PC-9 (cell line): ENCODE measurements around the gene CEP120. TPM values are rescaled to one million over a fixed set of nuclear protein-coding genes. Genes with fewer than 3 reads are reported as not detected.
A peak's percentile ranks its signal among the peaks of the same experiment; 100 is the strongest.
"Not testable (repeated sequence)": the region's sequence is repeated elsewhere in the genome, so short reads cannot be mapped to it uniquely, and the experiment has no call there.

Experiments used
- BruUV-seq: library from RNA; stranded (reverse); fragments of 400-500 nt; replicated peaks from 2 replicates; lab custom pipeline; 2021; lab: Mats Ljungman, UMichigan
- CTCF ChIA-PET: fragments of 300-600 bp; sonication (Branson Sonifier 250); formaldehyde crosslinking; loops from one replicate; lab custom pipeline; 2022; ENCODE audit warnings: antibody characterized with exemption; lab: Charles Lee
- POLR2A ChIA-PET: fragments of 300-600 bp; sonication (Branson Sonifier 250); formaldehyde crosslinking; loops from one replicate; lab custom pipeline; 2022; ENCODE audit warnings: antibody characterized with exemption; ENCODE audit not compliant: unreplicated experiment; lab: Charles Lee
- DNase-seq, 2 experiments: peaks; one replicate each; pipeline versions ENCODE4 v3.0.0 to v3.0.0-alpha.2; 2015 to 2022; ENCODE audit warnings: mixed read lengths in 1 of 2
- H2AFZ ChIP-seq: fragments of 200-600 bp; sonication (generic); 2 replicates; pipeline ENCODE4 v1.8.1; 2017; ENCODE audit warnings: antibody characterized with exemption
- H3F3A ChIP-seq: fragments of 200-600 bp; sonication (generic); 2 replicates; pipeline ENCODE4 v1.8.1; 2017; ENCODE audit warnings: antibody characterized with exemption, mild to moderate bottlenecking, low read depth; ENCODE audit not compliant: insufficient read depth
- H3K27ac ChIP-seq: fragments of 200-600 bp; sonication (generic); 2 replicates; pipeline ENCODE4 v1.6.1; 2016; ENCODE audit warnings: mixed run types
- H3K27me3 ChIP-seq: fragments of 200-600 bp; sonication (generic); 2 replicates; pipeline ENCODE4 v1.6.1; 2016; ENCODE audit warnings: low read depth, mixed run types; ENCODE audit not compliant: insufficient read depth
- H3K36me3 ChIP-seq: fragments of 200-600 bp; sonication (generic); 2 replicates; pipeline ENCODE4 v1.6.1; 2016; ENCODE audit warnings: low read depth, mixed run types
- H3K4me1 ChIP-seq: fragments of 200-600 bp; sonication (generic); replicated peaks from 2 replicates; pipeline ENCODE4 v1.6.1; 2016; ENCODE audit warnings: mixed run types; ENCODE audit not compliant: insufficient read depth
- H3K4me2 ChIP-seq: fragments of 200-600 bp; sonication (generic); 2 replicates; pipeline ENCODE4 v1.6.1; 2017; ENCODE audit warnings: mixed run types
- H3K4me3 ChIP-seq: fragments of 200-600 bp; sonication (generic); 2 replicates; pipeline ENCODE4 v1.6.1; 2016; ENCODE audit warnings: mixed run types
- H3K79me2 ChIP-seq: fragments of 200-600 bp; sonication (generic); 2 replicates; pipeline ENCODE4 v1.6.1; 2017; ENCODE audit warnings: low read depth, mixed run types
- H3K9me2 ChIP-seq: fragments of 200-600 bp; sonication (generic); 2 replicates; pipeline ENCODE4 v1.8.1; 2017; ENCODE audit warnings: mild to moderate bottlenecking; ENCODE audit not compliant: insufficient read depth
- H3K9me3 ChIP-seq: fragments of 200-600 bp; sonication (generic); 2 replicates; pipeline ENCODE4 v1.8.1; 2016; ENCODE audit warnings: low read depth; ENCODE audit not compliant: insufficient read depth
- H4K20me1 ChIP-seq: fragments of 200-600 bp; sonication (generic); 2 replicates; pipeline ENCODE4 v1.8.1; 2017; ENCODE audit not compliant: insufficient read depth
- CTCF ChIP-seq: fragments of 200-600 bp; sonication (generic); conservative IDR thresholded peaks from 2 replicates; pipeline ENCODE4 v1.6.1; 2017; ENCODE audit warnings: mixed run types, antibody characterized with exemption, mild to moderate bottlenecking, moderate library complexity
- EZH2 ChIP-seq: fragments of 200-600 bp; sonication (generic); IDR thresholded peaks from 2 replicates; pipeline ENCODE4 v1.8.0; 2017; ENCODE audit warnings: antibody characterized with exemption, low read depth
- intact Hi-C: fragments of 100-400 bp; cut with micrococcal nuclease; formaldehyde crosslinking; loops from one replicate; pipeline ENCODE4 v1.10.0; 2022; ENCODE audit not compliant: unreplicated experiment
- total RNA-seq: library from RNA; stranded (reverse); gene quantifications from 2 replicates; pipeline ENCODE4 v1.2.3, GENCODE V29; 2021

The CEP120 gene
- total RNA-seq, 1 experiment from 2014 or later: 24.5 TPM

- intact Hi-C loops: no loop called here
- Histone ChIP-seq H3K79me2 (no peaks in the 10 kb centered on the region), H3F3A (no peaks in the 10 kb centered on the region), H3K4me3 (no peak overlapping the region), H3K9me2 (no peaks in the 10 kb centered on the region), H3K36me3 (0 out of 2 replicates have a peak, but pooled peaks cover under 1% of the 10 kb centered on the region), H3K4me2 (no peak overlapping the region), H3K9me3 (peaks cover 3% of the 10 kb centered on the region; the same call in 1 of the 2 replicates), H2AFZ (no peak overlapping the region), H3K27me3 (no peaks in the 10 kb centered on the region), H3K27ac (no peak overlapping the region), H4K20me1 (no peaks in the 10 kb centered on the region), H3K4me1 (no peaks in the 10 kb centered on the region)
- no peak for TF ChIP-seq CTCF
- no peak for TF ChIP-seq EZH2
- ChIA-PET CTCF (no interaction called here), POLR2A (no interaction called here)
- no TSS peak for BruUV-seq
- DNase-seq: no peak
Observed at GRCh38 chr5:123351240-123351639, 72.0 kb downstream of the CEP120 start.

GRCh38 chr5:123350742-123351141, 72.5 kb downstream of the CEP120 start:
- no peak overlapping the region for H3K4me2 ChIP-seq
- H3K4me1 ChIP-seq: no peaks in the 10 kb centered on the region
- no peaks in the 10 kb centered on the region for H4K20me1 ChIP-seq
- no peak overlapping the region for H2AFZ ChIP-seq
- no peak for TF ChIP-seq EZH2
- no peaks in the 10 kb centered on the region for H3K27me3 ChIP-seq
- no peak for DNase-seq
- intact Hi-C loops: no loop called here
- CTCF ChIA-PET: no interaction called here
- no peak overlapping the region for H3K4me3 ChIP-seq
- no peaks in the 10 kb centered on the region for H3K36me3 ChIP-seq
- H3K79me2 ChIP-seq: no peaks in the 10 kb centered on the region
- no peaks in the 10 kb centered on the region for H3K9me2 ChIP-seq
- H3F3A ChIP-seq: no peaks in the 10 kb centered on the region
- POLR2A ChIA-PET: no interaction called here
- no TSS peak for BruUV-seq
- no peaks in the 10 kb centered on the region; the same call in 1 of the 2 replicates for H3K9me3 ChIP-seq
- H3K27ac ChIP-seq: no peak overlapping the region

- H3K4me3 ChIP-seq: no peak overlapping the region
- no peak overlapping the region for H3K27ac ChIP-seq
- no peaks in the 10 kb centered on the region for H3K79me2 ChIP-seq
- H3K36me3 ChIP-seq: no peaks in the 10 kb centered on the region
- no peaks in the 10 kb centered on the region for H3K9me2 ChIP-seq
- no peak overlapping the region for H3K4me2 ChIP-seq
- no peaks in the 10 kb centered on the region for H3K4me1 ChIP-seq
- no peaks in the 10 kb centered on the region for H4K20me1 ChIP-seq
- TF ChIP-seq EZH2: no peak
- TF ChIP-seq CTCF: peak; percentile 70
- H2AFZ ChIP-seq: no peak overlapping the region
- DNase-seq: peak in 1 of 2 experiments; percentile 3
- no peaks in the 10 kb centered on the region for H3K27me3 ChIP-seq
- CTCF ChIA-PET: no interaction called here
- no peaks in the 10 kb centered on the region for H3F3A ChIP-seq
- POLR2A ChIA-PET: no interaction called here
- BruUV-seq: no TSS peak
- H3K9me3 ChIP-seq: no peaks in the 10 kb centered on the region
- intact Hi-C loops: no loop called here
Observed at GRCh38 chr5:123344816-123345426, 78.3 kb downstream of the CEP120 start.

- intact Hi-C loops: no loop called here
- no peaks in the 10 kb centered on the region for H3K36me3 ChIP-seq
- H3K9me2 ChIP-seq: no peaks in the 10 kb centered on the region
- H3K4me1 ChIP-seq: no peaks in the 10 kb centered on the region
- no peak for DNase-seq
- H3K27me3 ChIP-seq: no peaks in the 10 kb centered on the region
- ChIA-PET POLR2A (no interaction called here), CTCF (no interaction called here)
- no peak overlapping the region for H3K4me3 ChIP-seq
- no TSS peak for BruUV-seq
- no peak overlapping the region for H3K27ac ChIP-seq
- no peaks in the 10 kb centered on the region for H3F3A ChIP-seq
- H2AFZ ChIP-seq: no peak overlapping the region
- H3K79me2 ChIP-seq: no peaks in the 10 kb centered on the region
- H3K4me2 ChIP-seq: no peak overlapping the region
- H4K20me1 ChIP-seq: no peaks in the 10 kb centered on the region
- TF ChIP-seq EZH2: no peak
- no peak for TF ChIP-seq CTCF
- H3K9me3 ChIP-seq: no peaks in the 10 kb centered on the region
Observed at GRCh38 chr5:123340928-123341327, 82.3 kb downstream of the CEP120 start.

- POLR2A ChIA-PET, H3K27ac ChIP-seq, H3K9me2 ChIP-seq, H3K27me3 ChIP-seq, H3K36me3 ChIP-seq, CTCF ChIA-PET, H3K4me3 ChIP-seq, DNase-seq, BruUV-seq, H2AFZ ChIP-seq, H3F3A ChIP-seq, H3K9me3 ChIP-seq, H3K4me2 ChIP-seq, H3K4me1 ChIP-seq, intact Hi-C loops, H3K79me2 ChIP-seq, H4K20me1 ChIP-seq: not testable (repeated sequence)
Observed at GRCh38 chr5:123308377-123308776, 114.8 kb downstream of the CEP120 start.
